DOHH2 (cell line): Measurements from ENCODE around the gene LCK.
A peak's percentile ranks its signal among the peaks of the same experiment; 100 is the strongest.
"Not testable (repeated sequence)": the region's sequence is repeated elsewhere in the genome, so short reads cannot be mapped to it uniquely, and the experiment has no call there.

Source experiments
- H3F3A ChIP-seq: fragments of 200-600 bp; sonication (generic), shearing (Covaris generic); 2 replicates; pipeline ENCODE4 v1.6.0; 2016; ENCODE audit warnings: antibody characterized with exemption, mild to moderate bottlenecking; ENCODE audit not compliant: control insufficient read depth, insufficient read depth
- H3K27ac ChIP-seq: fragments of 200-600 bp; sonication (generic); 2 replicates; pipeline ENCODE4 v1.5.1; 2014; ENCODE audit warnings: low read depth, mild to moderate bottlenecking, low read length, moderate library complexity
- H3K27me3 ChIP-seq: fragments of 200-600 bp; sonication (generic); 2 replicates; pipeline ENCODE4 v1.6.1; 2014; ENCODE audit warnings: mild to moderate bottlenecking, low read length, mixed read lengths; ENCODE audit not compliant: control insufficient read depth
- H3K36me3 ChIP-seq: fragments of 200-600 bp; sonication (generic); 2 replicates; pipeline ENCODE4 v1.6.1; 2014; ENCODE audit warnings: mild to moderate bottlenecking, low read length, moderate library complexity, mixed read lengths; ENCODE audit not compliant: control insufficient read depth
- H3K4me1 ChIP-seq: fragments of 200-600 bp; sonication (generic); 2 replicates; pipeline ENCODE4 v1.6.1; 2014; ENCODE audit warnings: mild to moderate bottlenecking, low read length, mixed read lengths; ENCODE audit not compliant: control insufficient read depth
- H3K4me2 ChIP-seq: fragments of 200-600 bp; sonication (generic); 2 replicates; pipeline ENCODE4 v1.6.0; 2014; ENCODE audit warnings: mild to moderate bottlenecking, low read length, moderate library complexity
- H3K4me3 ChIP-seq: fragments of 200-600 bp; sonication (generic); 2 replicates; pipeline ENCODE4 v1.5.1; 2014; ENCODE audit warnings: mild to moderate bottlenecking, low read length, mixed read lengths
- H3K79me2 ChIP-seq: fragments of 200-600 bp; sonication (generic); 2 replicates; pipeline ENCODE4 v1.6.1; 2014; ENCODE audit warnings: mild to moderate bottlenecking, low read length, mixed read lengths; ENCODE audit not compliant: control insufficient read depth
- H3K9me2 ChIP-seq: fragments of 200-600 bp; sonication (generic); replicated peaks from 2 replicates; pipeline ENCODE4 v1.6.1; 2014; ENCODE audit warnings: mild to moderate bottlenecking, low read length, mixed read lengths; ENCODE audit not compliant: control insufficient read depth
- H3K9me3 ChIP-seq: fragments of 200-600 bp; sonication (generic); 2 replicates; pipeline ENCODE4 v1.6.1; 2014; ENCODE audit warnings: antibody characterized with exemption, low read length, mixed read lengths; ENCODE audit not compliant: control insufficient read depth, insufficient read depth
- H4K20me1 ChIP-seq: fragments of 200-600 bp; sonication (generic); 2 replicates; pipeline ENCODE4 v1.6.0; 2014; ENCODE audit warnings: low read depth, mild to moderate bottlenecking, antibody characterized with exemption, low read length, moderate library complexity; ENCODE audit not compliant: control insufficient read depth, insufficient read depth
- EZH2phosphoT487 ChIP-seq: fragments of 200-600 bp; sonication (generic); IDR thresholded peaks from 2 replicates; pipeline ENCODE4 v1.6.1; 2017; ENCODE audit warnings: borderline replicate concordance, mild to moderate bottlenecking, antibody characterized with exemption, low read length, moderate library complexity, mixed read lengths
- TF ChIP-seq, protein P1 (sequence below): fragments of 200-600 bp; sonication (generic); IDR thresholded peaks from one replicate; pipeline ENCODE4 v1.5.1; 2014; ENCODE audit warnings: antibody characterized with exemption, mild to moderate bottlenecking, low read depth, low read length; ENCODE audit not compliant: poor library complexity, severe bottlenecking

Gene LCK

DNA sequence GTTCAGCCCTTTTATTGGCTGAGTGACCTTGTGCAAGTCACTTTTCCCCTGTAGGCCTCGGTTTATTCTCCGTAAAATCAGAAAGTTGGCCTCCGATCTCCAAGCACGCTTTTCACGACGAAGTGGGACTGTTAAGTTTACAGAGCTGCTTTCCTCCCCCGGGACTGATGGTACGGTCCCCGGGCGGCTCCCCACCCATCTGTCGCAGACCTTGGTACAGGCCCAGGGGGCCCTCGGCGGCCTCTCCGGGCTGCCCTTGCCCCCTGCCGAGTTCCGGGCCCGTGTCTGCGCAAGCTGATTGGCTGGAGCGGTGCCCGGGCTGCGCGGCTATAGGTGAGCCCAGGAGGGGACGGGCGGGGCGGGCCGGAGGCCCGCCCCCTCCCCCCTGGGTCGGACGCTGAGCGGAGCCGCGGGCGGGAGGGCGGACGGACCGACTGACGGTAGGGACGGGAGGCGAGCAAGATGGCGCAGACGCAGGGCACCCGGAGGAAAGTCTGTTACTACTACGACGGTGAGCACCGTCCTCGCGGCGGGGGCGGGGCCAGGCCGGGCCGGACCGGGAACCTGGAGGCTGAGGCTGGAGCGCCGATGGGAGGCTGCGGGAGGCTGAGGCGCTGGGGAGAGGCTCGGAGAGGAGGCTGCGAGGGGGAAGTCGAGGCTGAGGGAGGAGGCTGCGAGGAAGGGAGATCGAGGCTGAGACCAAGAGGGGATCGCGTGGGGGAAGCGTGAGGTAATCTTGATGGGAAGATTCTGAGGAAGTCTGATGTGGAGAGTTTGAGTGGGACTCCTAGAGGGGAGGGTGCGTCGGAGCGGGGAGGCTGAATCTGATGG lies 40.9 kb downstream of the LCK start, which contains the start of gene HDAC1:
Gene HDAC1, plus strand, starts transcription at position 376 of the 831 bp plus-strand sequence. Its CDS starts 87 bp downstream, at position 463.
- Histone ChIP-seq H3K36me3 (peaks cover 47% of the 10 kb centered on the region), H3F3A (peaks cover 2% of the 10 kb centered on the region; the same call in 1 of the 2 replicates), H3K9me2 (no peaks in the 10 kb centered on the region), H3K4me2 (peak within 1 kb of the TSS; percentile 95), H3K9me3 (no peaks in the 10 kb centered on the region), H3K4me3 (peak within 1 kb of the TSS; percentile 100), H3K27ac (peak within 1 kb of the TSS; percentile 86), H3K4me1 (peaks cover 60% of the 10 kb centered on the region), H3K79me2 (peaks cover 54% of the 10 kb centered on the region), H4K20me1 (peaks cover 21% of the 10 kb centered on the region), H3K27me3 (no peaks in the 10 kb centered on the region)
- TF ChIP-seq, protein P1, sequence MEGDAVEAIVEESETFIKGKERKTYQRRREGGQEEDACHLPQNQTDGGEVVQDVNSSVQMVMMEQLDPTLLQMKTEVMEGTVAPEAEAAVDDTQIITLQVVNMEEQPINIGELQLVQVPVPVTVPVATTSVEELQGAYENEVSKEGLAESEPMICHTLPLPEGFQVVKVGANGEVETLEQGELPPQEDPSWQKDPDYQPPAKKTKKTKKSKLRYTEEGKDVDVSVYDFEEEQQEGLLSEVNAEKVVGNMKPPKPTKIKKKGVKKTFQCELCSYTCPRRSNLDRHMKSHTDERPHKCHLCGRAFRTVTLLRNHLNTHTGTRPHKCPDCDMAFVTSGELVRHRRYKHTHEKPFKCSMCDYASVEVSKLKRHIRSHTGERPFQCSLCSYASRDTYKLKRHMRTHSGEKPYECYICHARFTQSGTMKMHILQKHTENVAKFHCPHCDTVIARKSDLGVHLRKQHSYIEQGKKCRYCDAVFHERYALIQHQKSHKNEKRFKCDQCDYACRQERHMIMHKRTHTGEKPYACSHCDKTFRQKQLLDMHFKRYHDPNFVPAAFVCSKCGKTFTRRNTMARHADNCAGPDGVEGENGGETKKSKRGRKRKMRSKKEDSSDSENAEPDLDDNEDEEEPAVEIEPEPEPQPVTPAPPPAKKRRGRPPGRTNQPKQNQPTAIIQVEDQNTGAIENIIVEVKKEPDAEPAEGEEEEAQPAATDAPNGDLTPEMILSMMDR = no peak
- no peak for TF ChIP-seq EZH2phosphoT487

GRCh38 chr1:32298211-32298610 lies 47.1 kb downstream of the LCK start:
- Histone ChIP-seq H3K36me3 (peaks cover 86% of the 10 kb centered on the region), H4K20me1 (peaks cover 24% of the 10 kb centered on the region), H3K79me2 (peaks cover 99% of the 10 kb centered on the region), H3K4me1 (peaks cover 51% of the 10 kb centered on the region)
- H3K27me3 ChIP-seq, H3K4me2 ChIP-seq, H3K27ac ChIP-seq, H3F3A ChIP-seq, H3K4me3 ChIP-seq, H3K9me2 ChIP-seq, H3K9me3 ChIP-seq: not testable (repeated sequence)

DNA sequence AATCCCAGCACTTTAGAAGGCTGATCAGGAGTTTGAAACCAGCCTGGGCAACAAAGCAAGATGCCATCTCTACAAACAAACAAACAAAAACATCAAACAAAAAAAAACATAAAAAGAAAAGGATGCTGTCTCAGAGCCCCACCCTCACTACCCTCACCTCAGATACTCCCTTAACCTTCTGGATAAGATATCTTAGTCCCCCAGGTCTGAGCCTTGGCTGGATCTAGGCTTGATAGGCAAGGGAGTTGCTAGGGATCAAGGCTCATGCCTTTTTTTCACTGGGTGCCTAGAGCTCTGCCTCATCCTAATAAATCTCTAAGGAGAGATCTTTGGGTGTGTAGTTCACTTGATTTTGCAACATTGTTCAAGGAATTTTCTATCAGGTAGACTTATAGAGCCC lies 48.3 kb downstream of the LCK start:
- Histone ChIP-seq H3K79me2 (peaks cover 99% of the 10 kb centered on the region), H3K36me3 (peaks cover 88% of the 10 kb centered on the region), H3K4me3 (no peak overlapping the region), H3K9me3 (no peaks in the 10 kb centered on the region), H3K4me1 (peaks cover 46% of the 10 kb centered on the region), H3F3A (peaks cover 7% of the 10 kb centered on the region), H3K27ac (no peak overlapping the region), H3K4me2 (no peak overlapping the region), H3K9me2 (no peaks in the 10 kb centered on the region), H3K27me3 (no peaks in the 10 kb centered on the region), H4K20me1 (peaks cover 24% of the 10 kb centered on the region)
- no peak for TF ChIP-seq EZH2phosphoT487
- TF ChIP-seq, protein P1 = no peak

- peaks cover 20% of the 10 kb centered on the region for H3F3A ChIP-seq
- no peaks in the 10 kb centered on the region for H3K9me2 ChIP-seq
- H3K36me3 ChIP-seq = peaks cover 93% of the 10 kb centered on the region
- H3K79me2 ChIP-seq = peaks cover 100% of the 10 kb centered on the region
- peaks cover 53% of the 10 kb centered on the region for H3K4me1 ChIP-seq
- H3K4me2 ChIP-seq = no peak overlapping the region
- no peak overlapping the region for H3K27ac ChIP-seq
- no peak overlapping the region for H3K4me3 ChIP-seq
- H3K27me3 ChIP-seq = no peaks in the 10 kb centered on the region
- no peaks in the 10 kb centered on the region for H4K20me1 ChIP-seq
- TF ChIP-seq, protein P1 = no peak
- TF ChIP-seq EZH2phosphoT487 = no peak
- no peaks in the 10 kb centered on the region for H3K9me3 ChIP-seq
Measured at GRCh38 chr1:32303358-32303757, 52.3 kb downstream of the LCK start.
